Measurements from ENCODE around the gene LDLRAD4.

Gene LDLRAD4

GRCh38 chr18:13513481-13513880 is 294.9 kb downstream of the LDLRAD4 start:
- Histone ChIP-seq H3K4me1 (peaks cover 0 to 26% (median 3%) of the 10 kb centered on the region in 4 donors), H3K27me3 (no peaks in the 10 kb centered on the region), H3K4me3 (no peak overlapping the region), H3K36me3 (peaks cover 0 to 12% (median 8%) of the 10 kb centered on the region in 3 donors), H3K27ac (peak overlapping the region in 1 of 2 donors; percentile 19), H3K9me3 (no peaks in the 10 kb centered on the region)
- no peak for DNase-seq
- no peak for TF ChIP-seq CTCF (IDR thresholded peaks at IDR 0.05)
- intact Hi-C loops (cut with DNase I; ENCODE audit: low total_unique reads): no loop called here

- H3K27ac ChIP-seq: no peak overlapping the region
- H3K4me1 ChIP-seq: peaks cover 0 to 22% (median 3%) of the 10 kb centered on the region in 4 donors
- H3K36me3 ChIP-seq: peaks cover 0 to 12% (median 8%) of the 10 kb centered on the region in 3 donors
- H3K4me3 ChIP-seq: no peak overlapping the region
- no peak for DNase-seq
- no peaks in the 10 kb centered on the region for H3K27me3 ChIP-seq
- no peak for TF ChIP-seq CTCF (IDR thresholded peaks at IDR 0.05)
- intact Hi-C loops (cut with DNase I; ENCODE audit: low total_unique reads): no loop called here
- no peaks in the 10 kb centered on the region for H3K9me3 ChIP-seq
These were observed 296.0 kb downstream of the LDLRAD4 start for GRCh38 chr18:13514558-13514957.

- intact Hi-C loops (cut with DNase I; ENCODE audit: low total_unique reads): no loop called here
- H3K36me3 ChIP-seq: peaks cover 0 to 12% (median 8%) of the 10 kb centered on the region in 3 donors
- H3K27ac ChIP-seq: no peak overlapping the region
- no peaks in the 10 kb centered on the region for H3K27me3 ChIP-seq
- H3K9me3 ChIP-seq: no peaks in the 10 kb centered on the region
- H3K4me1 ChIP-seq: peaks cover 0 to 34% (median 4%) of the 10 kb centered on the region in 4 donors
- no peak overlapping the region for H3K4me3 ChIP-seq
- no peak for DNase-seq
- TF ChIP-seq CTCF (IDR thresholded peaks at IDR 0.05): no peak
These were observed 298.3 kb downstream of the LDLRAD4 start for GRCh38 chr18:13516855-13517254.

- H3K4me3 ChIP-seq: no peak overlapping the region
- H3K9me3 ChIP-seq: no peaks in the 10 kb centered on the region
- H3K27ac ChIP-seq: no peak overlapping the region
- H3K36me3 ChIP-seq: peaks cover 0 to 12% (median 8%) of the 10 kb centered on the region in 3 donors
- H3K4me1 ChIP-seq: peaks cover 0 to 36% (median 5%) of the 10 kb centered on the region in 4 donors
- no peak for DNase-seq
- intact Hi-C loops (cut with DNase I; ENCODE audit: low total_unique reads): no loop called here
- no peaks in the 10 kb centered on the region for H3K27me3 ChIP-seq
- no peak for TF ChIP-seq CTCF (IDR thresholded peaks at IDR 0.05)
These were observed 298.8 kb downstream of the LDLRAD4 start for GRCh38 chr18:13517369-13517768.

GRCh38 chr18:13518382-13518781 is 299.8 kb downstream of the LDLRAD4 start:
- Histone ChIP-seq H3K4me1 (peaks cover 0 to 35% (median 3%) of the 10 kb centered on the region in 4 donors), H3K27ac (no peak overlapping the region), H3K4me3 (no peak overlapping the region), H3K9me3 (no peaks in the 10 kb centered on the region), H3K27me3 (no peaks in the 10 kb centered on the region), H3K36me3 (peaks cover 0 to 12% (median 8%) of the 10 kb centered on the region in 3 donors)
- no peak for DNase-seq
- TF ChIP-seq CTCF (IDR thresholded peaks at IDR 0.05): no peak
- intact Hi-C loops (cut with DNase I; ENCODE audit: low total_unique reads): no loop called here

GRCh38 chr18:13520306-13520705 is 301.7 kb downstream of the LDLRAD4 start:
- H3K36me3 ChIP-seq: peaks cover 0 to 12% (median 12%) of the 10 kb centered on the region in 3 donors
- peaks cover 0 to 33% (median 2%) of the 10 kb centered on the region in 4 donors for H3K4me1 ChIP-seq
- no peak overlapping the region for H3K4me3 ChIP-seq
- intact Hi-C loops (cut with DNase I; ENCODE audit: low total_unique reads): no loop called here
- H3K9me3 ChIP-seq: no peaks in the 10 kb centered on the region
- DNase-seq: peak; percentile 76 to 83
- no peaks in the 10 kb centered on the region for H3K27me3 ChIP-seq
- no peak for TF ChIP-seq CTCF (IDR thresholded peaks at IDR 0.05)
- H3K27ac ChIP-seq: peak overlapping the region; percentile 60 to 67

All from tibial artery (tissue), 4 donors.